Naive thymus-derived CD4-positive, alpha-beta T cell (primary cell): ENCODE data around the gene OTOP2. TPM values are rescaled to one million over a fixed set of nuclear protein-coding genes. Genes with fewer than 3 reads are reported as not detected.
"Not testable (repeated sequence)": the region's sequence is repeated elsewhere in the genome, so short reads cannot be mapped to it uniquely, and the experiment has no call there.

Experiments used
- ATAC-seq: fragments of 150-1000 bp; cut with Tn5 transposase; 2 replicates; pipeline ENCODE4 v1.10.0; 2021; ENCODE audit warnings: mild to moderate bottlenecking, moderate library complexity
- CTCF ChIA-PET: fragments of 350-600 bp; sonication (Branson Sonifier 250); formaldehyde crosslinking; loops from one replicate; lab custom pipeline; 2021; ENCODE audit warnings: antibody characterized with exemption; lab: Charles Lee
- POLR2A ChIA-PET: fragments of 350-600 bp; sonication (Branson Sonifier 250); formaldehyde crosslinking; loops from one replicate; lab custom pipeline; 2021; ENCODE audit warnings: antibody characterized with exemption, inconsistent platforms; lab: Charles Lee
- DNase-seq, 9 donors: peaks; one replicate each; pipeline versions ENCODE4 v3.0.0 to v3.0.0-alpha.2; 2020 to 2022; ENCODE audit warnings: mixed read lengths in 1 of 9
- H3K27ac ChIP-seq: one replicate; pipeline ENCODE4 v1.7.0; 2013; ENCODE audit warnings: mild to moderate bottlenecking, low read depth, low read length, moderate library complexity
- H3K27me3 ChIP-seq, 2 donors: one replicate each; pipeline ENCODE4 v1.7.0; 2013; ENCODE audit warnings: low read length in 2 of 2, mild to moderate bottlenecking in 2 of 2, moderate library complexity in 2 of 2; ENCODE audit not compliant: control insufficient read depth in 2 of 2, insufficient read depth in 2 of 2
- H3K36me3 ChIP-seq, 3 experiments: 1 replicate in 2 of 3; 2 replicates in 1 of 3; pipeline ENCODE4 v1.7.0; 2013; ENCODE audit warnings: low read length in 3 of 3, mild to moderate bottlenecking in 3 of 3, moderate library complexity in 1 of 3; ENCODE audit not compliant: insufficient read depth in 3 of 3, control insufficient read depth in 2 of 3
- H3K4me1 ChIP-seq, 2 donors: one replicate each; pipeline ENCODE4 v1.7.0; 2013; ENCODE audit warnings: low read length in 2 of 2, mild to moderate bottlenecking in 2 of 2, moderate library complexity in 1 of 2; ENCODE audit not compliant: control insufficient read depth in 2 of 2, insufficient read depth in 2 of 2
- H3K4me3 ChIP-seq: 2 replicates; pipeline ENCODE4 v1.7.0; 2013; ENCODE audit warnings: mild to moderate bottlenecking, low read length
- H3K9me3 ChIP-seq, 3 experiments: 1 replicate in 2 of 3; 2 replicates in 1 of 3; pipeline ENCODE4 v1.7.0; 2013; ENCODE audit warnings: low read length in 3 of 3; ENCODE audit not compliant: control insufficient read depth in 2 of 3
- H3K27ac Mint-ChIP-seq, 9 donors: one replicate each; pipeline ENCODE4 v1.8.0; 2020 to 2022; ENCODE audit warnings: mixed read lengths in 9 of 9, mild to moderate bottlenecking in 8 of 9, moderate library complexity in 5 of 9, inconsistent platforms in 2 of 9
- H3K27me3 Mint-ChIP-seq, 5 donors: one replicate each; pipeline ENCODE4 v1.8.0; 2021 to 2022; ENCODE audit warnings: mixed read lengths in 5 of 5, mild to moderate bottlenecking in 1 of 5
- H3K36me3 Mint-ChIP-seq, 5 donors: one replicate each; pipeline ENCODE4 v1.8.0; 2020 to 2022; ENCODE audit warnings: mixed read lengths in 5 of 5, mild to moderate bottlenecking in 3 of 5, inconsistent platforms in 1 of 5
- H3K4me1 Mint-ChIP-seq, 7 donors: one replicate each; pipeline ENCODE4 v1.8.0; 2020 to 2022; ENCODE audit warnings: mixed read lengths in 7 of 7, mild to moderate bottlenecking in 3 of 7, inconsistent platforms in 1 of 7
- H3K4me3 Mint-ChIP-seq, 10 donors: one replicate each; pipeline ENCODE4 v1.8.0; 2020 to 2022; ENCODE audit warnings: mild to moderate bottlenecking in 10 of 10, mixed read lengths in 10 of 10, moderate library complexity in 6 of 10, inconsistent platforms in 2 of 10
- H3K9me3 Mint-ChIP-seq, 11 donors: one replicate each; pipeline ENCODE4 v1.8.0; 2020 to 2022; ENCODE audit warnings: mixed read lengths in 11 of 11, mild to moderate bottlenecking in 4 of 11, inconsistent platforms in 1 of 11, moderate library complexity in 1 of 11
- intact Hi-C, 2 donors: fragments of 100-400 bp; cut with micrococcal nuclease; formaldehyde crosslinking; loops; one replicate each; pipeline ENCODE4 v1.15.1; 2023
- polyA plus RNA-seq, 2 donors: library from polyadenylated mRNA; unstranded; fragments of 300-500 nt; fragmentation: Illumina TruSeq; gene quantifications; one replicate each; pipeline ENCODE4 v1.2.3, GENCODE V29; 2021
- total RNA-seq, 6 experiments: library from RNA in 5 of 6; stranded (reverse) in 5 of 6; gene quantifications; 1 replicate in 5 of 6; 2 replicates in 1 of 6; pipeline ENCODE4 v1.2.3 and lab custom pipeline; 2021 to 2026

Gene OTOP2
- total and polyA plus RNA-seq, 7 experiments from 2014 or later, result not detected

GRCh38 chr17:74900208-74900607 lies 23.9 kb upstream of the OTOP2 start:
- intact Hi-C loops, result no loop called here
- Histone ChIP-seq H3K27ac (no peak overlapping the region), H3K27me3 (no peaks in the 10 kb centered on the region), H3K36me3 (no peaks in the 10 kb centered on the region), H3K4me1 (no peaks in the 10 kb centered on the region), H3K9me3 (no peaks in the 10 kb centered on the region), H3K4me3 (no peak overlapping the region)
- ChIA-PET POLR2A (interaction anchor here (0.6 kb wide), 1 partner anchor 158 kb away, joined by 3 read pairs; no protein-coding TSS in a partner anchor), CTCF (no interaction called here)
- Mint-ChIP-seq H3K9me3 (no peaks in the 10 kb centered on the region), H3K27me3 (peaks cover 9 to 34% (median 20%) of the 10 kb centered on the region in 5 donors), H3K36me3 (no peaks in the 10 kb centered on the region), H3K4me1 (peaks cover 0 to 1% (median 0%) of the 10 kb centered on the region in 7 donors), H3K27ac (no peak overlapping the region), H3K4me3 (no peak overlapping the region)
- no peak for ATAC-seq
- no peak for DNase-seq

GRCh38 chr17:74901353-74902135 lies 22.5 kb upstream of the OTOP2 start:
- POLR2A ChIA-PET, result no interaction called here
- H3K9me3 ChIP-seq, result no peaks in the 10 kb centered on the region
- DNase-seq (no peak), ATAC-seq (no peak)
- Mint-ChIP-seq H3K36me3 (no peaks in the 10 kb centered on the region), H3K27me3 (peaks cover 3 to 25% (median 8%) of the 10 kb centered on the region in 5 donors), H3K9me3 (no peaks in the 10 kb centered on the region), H3K27ac (no peak overlapping the region), H3K4me3 (no peak overlapping the region), H3K4me1 (peaks cover 0 to 7% (median 3%) of the 10 kb centered on the region in 7 donors)
- intact Hi-C loops, result no loop called here
- H3K4me1 ChIP-seq, result no peaks in the 10 kb centered on the region
- CTCF ChIA-PET, result no interaction called here
- H3K36me3 ChIP-seq, result no peaks in the 10 kb centered on the region
- H3K4me3 ChIP-seq, result no peak overlapping the region
- H3K27ac ChIP-seq, result no peak overlapping the region
- no peaks in the 10 kb centered on the region for H3K27me3 ChIP-seq

GRCh38 chr17:74903034-74903433 lies 21.0 kb upstream of the OTOP2 start:
- H3K9me3 ChIP-seq, result no peaks in the 10 kb centered on the region
- Mint-ChIP-seq H3K9me3 (no peaks in the 10 kb centered on the region), H3K36me3 (no peaks in the 10 kb centered on the region), H3K4me1 (peaks cover 0 to 8% (median 3%) of the 10 kb centered on the region in 7 donors), H3K27ac (peak overlapping the region in 2 of 9 donors; percentile 42 to 49), H3K4me3 (no peak overlapping the region), H3K27me3 (peaks cover 0 to 22% (median 5%) of the 10 kb centered on the region in 5 donors)
- H3K36me3 ChIP-seq, result no peaks in the 10 kb centered on the region
- no peak for DNase-seq
- ChIA-PET POLR2A (no interaction called here), CTCF (no interaction called here)
- ATAC-seq, result no peak
- H3K27ac ChIP-seq, result no peak overlapping the region
- no peaks in the 10 kb centered on the region for H3K27me3 ChIP-seq
- no peak overlapping the region for H3K4me3 ChIP-seq
- intact Hi-C loops, result no loop called here
- H3K4me1 ChIP-seq, result no peaks in the 10 kb centered on the region

GRCh38 chr17:74903671-74904070 lies 20.4 kb upstream of the OTOP2 start:
- H3K9me3 ChIP-seq, result no peaks in the 10 kb centered on the region
- no peaks in the 10 kb centered on the region for H3K36me3 Mint-ChIP-seq
- ATAC-seq (no peak), DNase-seq (no peak)
- ChIA-PET CTCF (no interaction called here), POLR2A (no interaction called here)
- peaks cover 0 to 22% (median 5%) of the 10 kb centered on the region in 5 donors for H3K27me3 Mint-ChIP-seq
- no peak overlapping the region for H3K4me3 Mint-ChIP-seq
- no peak overlapping the region for H3K4me3 ChIP-seq
- H3K27ac ChIP-seq, result no peak overlapping the region
- H3K4me1 ChIP-seq, result no peaks in the 10 kb centered on the region
- H3K36me3 ChIP-seq, result no peaks in the 10 kb centered on the region
- no peak overlapping the region for H3K27ac Mint-ChIP-seq
- no peaks in the 10 kb centered on the region for H3K27me3 ChIP-seq
- no peaks in the 10 kb centered on the region for H3K9me3 Mint-ChIP-seq
- H3K4me1 Mint-ChIP-seq, result peaks cover 0 to 8% (median 3%) of the 10 kb centered on the region in 7 donors
- intact Hi-C loops, result no loop called here

- H3K9me3 ChIP-seq, result no peaks in the 10 kb centered on the region
- H3K4me1 ChIP-seq, result no peaks in the 10 kb centered on the region
- Mint-ChIP-seq H3K4me1 (peaks cover 0 to 8% (median 3%) of the 10 kb centered on the region in 7 donors), H3K9me3 (no peaks in the 10 kb centered on the region), H3K4me3 (no peak overlapping the region), H3K27me3 (peaks cover 0 to 17% (median 5%) of the 10 kb centered on the region in 5 donors), H3K27ac (no peak overlapping the region), H3K36me3 (no peaks in the 10 kb centered on the region)
- ChIA-PET CTCF (no interaction called here), POLR2A (interaction anchor here (0.8 kb wide), 1 partner anchor 24 kb away, joined by 3 read pairs; no protein-coding TSS in a partner anchor)
- no peaks in the 10 kb centered on the region for H3K36me3 ChIP-seq
- DNase-seq (no peak), ATAC-seq (no peak)
- no peaks in the 10 kb centered on the region for H3K27me3 ChIP-seq
- H3K27ac ChIP-seq, result no peak overlapping the region
- H3K4me3 ChIP-seq, result no peak overlapping the region
- intact Hi-C loops, result no loop called here
Observed at GRCh38 chr17:74904687-74905409, 19.2 kb upstream of the OTOP2 start.

GRCh38 chr17:74906214-74906793 lies 17.8 kb upstream of the OTOP2 start:
- H3K4me3 ChIP-seq, H3K4me1 ChIP-seq, ATAC-seq, H3K36me3 Mint-ChIP-seq, CTCF ChIA-PET, H3K4me3 Mint-ChIP-seq, intact Hi-C loops, H3K36me3 ChIP-seq, DNase-seq, H3K4me1 Mint-ChIP-seq, H3K27me3 ChIP-seq, H3K27ac ChIP-seq, H3K27ac Mint-ChIP-seq, H3K9me3 Mint-ChIP-seq, H3K9me3 ChIP-seq: not testable (repeated sequence)
- H3K27me3 Mint-ChIP-seq, result peaks cover 0 to 17% (median 5%) of the 10 kb centered on the region in 5 donors
- POLR2A ChIA-PET, result interaction anchor here (0.8 kb wide), 1 partner anchor 23 kb away, joined by 3 read pairs; no protein-coding TSS in a partner anchor
